Smooth muscle cell of the brain vasculature (primary cell): ENCODE results near the gene FAM90A26.
"Not testable (repeated sequence)": the region's sequence is repeated elsewhere in the genome, so short reads cannot be mapped to it uniquely, and the experiment has no call there.

ENCODE experiments used
- DNase-seq: peaks from one replicate; pipeline ENCODE4 v3.0.0-alpha.2; 2012; ENCODE audit warnings: low read depth, low spot score

The FAM90A26 gene, protein sequence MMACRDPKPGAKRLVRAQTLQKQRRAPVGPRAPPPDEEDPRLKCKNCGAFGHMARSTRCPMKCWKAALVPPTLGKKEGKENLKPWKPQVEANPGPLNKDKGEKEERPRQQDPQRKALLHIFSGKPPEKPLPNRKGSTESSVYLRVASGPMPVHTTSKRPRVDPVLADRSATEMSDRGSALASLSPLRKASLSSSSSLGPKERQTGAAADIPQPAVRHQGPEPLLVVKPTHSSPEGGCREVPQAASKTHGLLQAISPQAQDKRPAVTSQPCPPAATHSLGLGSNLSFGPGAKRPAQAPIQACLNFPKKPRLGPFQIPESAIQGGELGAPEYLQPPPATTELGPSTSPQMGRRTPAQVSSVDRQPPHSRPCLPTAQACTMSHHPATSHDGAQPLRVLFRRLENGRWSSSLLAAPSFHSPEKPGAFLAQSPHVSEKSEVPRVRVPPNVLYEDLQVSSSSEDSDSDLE

DNA sequence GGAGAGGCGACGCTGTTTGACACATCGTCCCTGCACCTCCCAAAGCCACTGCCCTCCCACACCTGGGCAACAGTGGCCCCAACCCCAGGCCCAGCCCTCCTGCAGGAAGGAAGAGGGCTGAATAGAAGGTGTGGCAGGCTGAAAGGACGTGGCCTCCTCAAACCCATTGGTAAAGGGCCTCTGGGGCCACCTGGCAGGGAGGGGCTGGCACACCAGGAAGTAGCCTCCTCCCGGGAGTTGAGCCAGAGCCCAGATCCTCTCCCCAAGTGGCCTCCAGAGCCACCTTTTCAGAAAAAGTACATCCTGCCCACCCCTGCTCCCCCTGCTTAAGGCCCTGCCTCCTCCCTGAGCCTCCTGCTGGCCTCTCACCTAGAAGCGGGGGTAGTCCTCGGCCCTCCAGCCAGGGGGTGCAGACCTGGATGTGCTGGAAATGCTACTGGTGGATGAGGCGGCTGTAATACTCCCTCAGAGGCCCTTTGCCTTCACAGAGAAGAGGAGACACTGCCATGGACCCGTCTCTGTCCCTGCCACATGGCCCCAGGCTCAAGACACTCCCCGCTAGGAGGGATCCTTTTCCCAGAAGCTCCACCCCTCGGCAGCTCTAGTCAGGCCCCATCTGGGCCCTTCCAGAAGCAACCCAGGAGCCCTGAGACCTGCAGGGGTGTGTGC, at the start of gene FAM90A26:
TSS of gene FAM90A26 (plus strand) at position 619 of the 669 bp plus-strand sequence. CDS start 2,764 bp downstream, outside the sequence.
- not testable (repeated sequence) for DNase-seq

DNA sequence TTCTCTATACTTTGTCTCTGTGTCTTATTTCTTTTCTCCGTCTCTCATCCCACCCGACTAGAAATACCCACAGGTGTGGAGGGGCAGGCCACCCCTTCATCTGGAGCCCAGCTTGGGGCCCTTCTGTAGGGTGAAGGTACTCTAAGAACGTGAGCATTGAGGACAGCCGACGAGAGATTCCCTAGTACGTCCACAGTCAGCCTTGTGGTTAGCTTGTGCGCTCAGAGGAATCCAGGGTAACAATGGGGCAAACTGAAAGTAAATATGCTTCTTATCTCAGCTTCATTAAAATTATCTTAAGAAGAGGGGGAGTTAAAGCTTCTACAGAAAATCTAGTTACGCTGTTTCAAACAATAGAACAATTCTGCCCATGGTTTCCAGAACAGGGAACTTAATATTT, 47.5 kb upstream of the FAM90A26 start:
- not testable (repeated sequence) for DNase-seq

DNA sequence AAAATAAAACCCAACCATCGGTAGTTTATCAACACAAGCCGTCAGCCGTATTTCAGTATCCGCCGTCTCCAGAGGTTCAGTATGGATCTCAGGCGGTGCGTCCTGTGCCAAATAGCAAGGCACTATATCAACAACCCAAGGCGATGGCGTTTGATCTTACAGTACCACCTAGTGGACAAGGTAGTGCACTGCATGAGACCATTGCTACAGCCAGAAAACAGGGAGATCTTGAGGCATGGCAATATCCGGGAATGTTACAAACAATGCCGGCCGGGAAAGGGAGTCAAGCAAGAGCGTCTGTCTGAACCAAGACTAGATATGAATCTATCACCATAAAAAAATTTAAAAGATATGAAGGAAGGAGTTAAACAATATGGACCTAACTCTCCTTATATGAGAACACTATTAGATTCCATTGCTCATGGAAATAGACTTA, 46.6 kb upstream of the FAM90A26 start:
- DNase-seq: not testable (repeated sequence)

DNA sequence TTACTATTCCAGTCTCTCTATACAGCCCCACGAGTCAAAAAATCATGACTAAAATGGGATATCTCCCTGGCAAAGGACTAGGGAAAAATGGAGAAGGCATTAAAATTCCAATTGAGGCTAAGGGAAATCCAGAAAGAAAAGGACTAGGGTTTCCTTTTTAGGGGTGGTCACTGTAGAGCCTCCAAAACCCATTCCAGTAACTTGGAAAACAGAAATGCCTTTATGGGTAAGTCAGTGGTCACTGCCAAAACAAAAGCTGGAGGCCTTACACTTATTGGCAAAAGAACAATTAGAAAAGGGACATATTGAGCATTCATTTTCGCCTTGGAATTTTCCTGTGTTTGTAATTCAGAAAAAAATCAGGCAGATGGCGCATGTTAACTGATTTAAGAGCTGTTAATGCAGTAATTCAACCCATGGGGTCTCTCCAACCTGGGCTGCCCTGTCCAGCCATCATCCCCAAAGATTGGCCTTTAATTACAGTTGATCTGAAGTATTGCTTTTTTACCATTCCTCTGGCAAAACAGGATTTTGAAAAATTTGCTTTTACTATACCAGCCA, 44.5 kb upstream of the FAM90A26 start:
- DNase-seq: not testable (repeated sequence)

DNA sequence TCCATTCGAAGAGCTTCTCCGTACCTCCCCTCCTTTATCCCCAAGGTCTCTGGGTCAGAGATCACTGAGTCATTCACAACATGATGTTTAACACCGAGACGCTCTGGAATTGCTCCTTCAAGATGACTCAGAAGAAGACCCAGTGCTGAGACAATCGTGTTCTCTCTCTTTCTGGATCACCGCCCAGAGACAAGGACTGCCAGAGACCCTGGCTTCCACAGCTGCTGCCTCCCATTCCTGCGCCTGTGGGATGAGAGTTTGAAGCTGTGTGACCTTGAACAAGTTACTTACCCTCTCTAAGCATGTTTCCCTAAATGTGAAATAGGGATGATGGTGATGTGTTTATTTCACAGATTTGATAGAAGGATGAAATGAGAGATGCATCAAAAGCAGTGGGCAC, 38.8 kb upstream of the FAM90A26 start:
- DNase-seq: peak; percentile 31

DNA sequence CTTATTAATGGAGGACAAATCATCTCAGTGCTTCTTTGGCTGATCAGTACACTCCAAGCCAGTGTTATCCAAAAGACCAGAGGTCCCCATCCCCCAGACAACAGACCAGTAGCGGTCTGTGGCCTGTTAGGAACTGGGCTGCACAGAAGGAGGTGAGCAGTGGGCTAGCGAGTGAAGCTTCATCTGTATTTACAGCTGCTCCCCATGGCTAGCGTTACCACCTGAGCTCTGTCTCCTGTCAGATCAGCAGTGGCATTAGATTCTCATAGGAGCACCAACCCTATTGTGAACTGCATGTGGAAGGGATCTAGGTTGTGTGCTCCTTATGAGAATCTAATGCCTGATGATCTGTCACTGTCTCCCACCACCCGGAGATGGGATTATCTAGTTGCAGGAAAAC, 37.4 kb upstream of the FAM90A26 start:
- not testable (repeated sequence) for DNase-seq

DNA sequence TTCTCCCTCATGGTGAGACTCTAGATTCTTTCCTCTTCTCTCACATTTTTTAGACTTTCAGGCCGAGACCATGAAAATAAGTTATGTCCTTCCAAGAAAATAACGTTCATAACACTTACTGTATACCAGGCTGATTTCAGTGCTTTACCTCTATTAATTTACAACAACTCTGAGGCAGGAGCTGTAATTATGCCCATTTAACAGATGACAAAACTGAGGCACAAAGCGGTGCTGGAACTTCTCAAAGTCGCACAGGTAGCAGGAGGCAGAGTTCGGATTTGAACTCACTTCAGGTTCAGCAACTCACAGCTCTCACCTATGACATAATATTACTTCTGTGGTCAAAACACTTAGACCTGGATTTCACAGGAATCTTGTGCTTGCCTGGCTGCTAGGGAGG, 36.2 kb upstream of the FAM90A26 start:
- not testable (repeated sequence) for DNase-seq

DNA sequence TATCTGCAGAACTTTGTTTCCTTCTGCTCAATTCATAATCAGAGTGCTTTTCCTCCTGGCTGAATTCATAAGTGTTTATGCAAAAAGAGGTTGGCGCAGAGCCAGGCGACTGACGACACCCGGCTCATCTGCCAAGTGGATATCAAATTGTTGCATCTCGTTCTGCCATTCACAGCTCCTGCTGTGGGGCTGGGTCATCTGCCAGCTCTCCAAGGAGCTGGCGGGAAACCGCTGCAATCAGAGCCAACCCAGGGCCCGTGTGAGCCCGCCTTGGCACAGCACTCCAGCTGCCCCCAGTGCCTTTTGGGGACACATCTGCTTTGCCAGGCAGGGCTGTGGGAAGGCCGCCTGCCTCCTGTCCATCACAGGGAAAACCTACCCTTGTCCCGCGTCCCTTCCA, 35.7 kb upstream of the FAM90A26 start:
- not testable (repeated sequence) for DNase-seq

DNA sequence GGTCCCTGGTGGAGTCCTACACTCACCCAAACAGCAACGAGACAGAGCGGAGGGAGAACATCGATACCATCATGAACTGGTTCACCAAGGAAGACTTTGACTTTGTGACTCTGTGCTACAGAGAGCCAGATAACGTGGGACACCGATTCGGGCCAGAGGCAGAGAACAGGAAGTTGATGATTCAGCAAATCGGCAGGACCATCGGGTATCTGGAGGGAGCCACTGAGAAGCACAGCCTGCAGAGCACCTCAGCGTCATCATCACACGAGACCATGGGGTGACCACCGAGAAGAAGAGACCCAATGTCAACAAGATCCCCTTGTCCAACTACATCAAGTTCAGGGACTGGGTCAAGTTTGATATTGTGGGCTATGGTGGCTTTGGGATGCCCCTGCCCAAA, 29.2 kb upstream of the FAM90A26 start:
- DNase-seq: not testable (repeated sequence)

DNA sequence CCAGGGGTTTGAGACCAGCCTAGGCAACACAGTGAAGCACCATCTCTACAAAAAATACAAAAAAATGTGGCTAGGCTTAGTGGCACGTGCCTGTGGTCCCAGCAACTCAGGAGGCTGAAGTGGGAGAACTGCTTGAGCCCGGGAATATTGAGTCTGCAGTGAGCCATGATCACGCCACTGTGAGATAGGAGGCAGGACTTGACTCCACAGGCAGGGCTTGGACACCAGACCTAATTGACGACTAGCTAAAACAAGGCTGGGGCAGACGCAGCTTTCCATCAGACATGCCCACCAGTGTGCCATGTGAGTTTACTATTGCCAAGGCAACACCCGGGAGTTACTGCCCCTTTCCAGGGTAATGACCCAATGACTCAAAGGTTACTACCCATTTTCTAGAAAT, 27.4 kb upstream of the FAM90A26 start:
- not testable (repeated sequence) for DNase-seq

DNA sequence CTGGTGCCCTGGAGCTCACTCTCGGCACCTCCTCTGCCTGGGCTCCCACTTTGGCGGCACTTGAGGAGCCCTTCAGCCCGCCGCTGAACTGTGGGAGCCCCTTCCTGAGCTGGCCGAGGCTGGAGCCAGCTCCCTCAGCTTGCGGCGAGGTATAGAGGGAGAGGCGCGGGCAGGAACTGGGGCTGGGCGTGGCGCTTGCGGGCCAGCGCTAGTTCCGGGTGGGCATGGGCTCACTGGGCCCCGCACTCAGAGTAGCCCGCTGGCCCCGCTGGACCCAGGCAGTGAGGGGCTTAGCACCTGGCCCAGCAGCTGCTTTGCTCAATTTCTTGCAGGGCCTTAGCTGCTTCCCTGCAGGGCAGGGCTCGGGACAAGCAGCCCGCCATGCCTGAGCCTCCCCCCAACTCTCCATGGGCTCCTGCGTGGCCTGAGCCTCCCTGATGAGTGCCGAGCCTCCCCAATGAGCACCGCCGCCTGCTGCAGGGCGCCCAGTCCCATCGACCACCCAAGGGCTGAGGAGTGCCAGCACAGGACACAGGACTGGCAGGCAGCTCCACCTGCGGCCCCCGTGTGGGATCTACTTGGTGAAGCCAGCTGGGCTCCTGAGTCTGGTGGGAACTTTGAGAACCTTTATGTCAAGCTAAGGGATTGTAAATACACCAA, 26.7 kb upstream of the FAM90A26 start:
- DNase-seq: no peak

DNA sequence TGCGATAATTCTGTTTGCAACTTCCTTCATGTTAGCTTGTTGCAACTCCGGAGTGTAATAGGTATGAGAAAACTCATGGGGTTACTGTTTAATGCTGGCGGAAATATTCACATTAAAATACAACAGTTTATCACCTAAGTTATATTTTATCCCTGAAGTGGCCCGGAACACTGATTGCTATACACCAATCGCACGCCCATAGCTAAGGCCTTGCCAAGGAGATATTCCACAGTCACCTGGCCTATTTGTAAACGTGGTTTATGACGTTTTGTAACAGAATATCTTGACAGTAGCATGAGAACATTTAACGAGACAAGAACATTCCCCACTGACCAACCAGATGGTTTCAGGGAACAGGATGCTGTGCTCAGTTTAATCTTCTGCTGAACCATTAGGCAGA, 23.2 kb upstream of the FAM90A26 start:
- no peak for DNase-seq

DNA sequence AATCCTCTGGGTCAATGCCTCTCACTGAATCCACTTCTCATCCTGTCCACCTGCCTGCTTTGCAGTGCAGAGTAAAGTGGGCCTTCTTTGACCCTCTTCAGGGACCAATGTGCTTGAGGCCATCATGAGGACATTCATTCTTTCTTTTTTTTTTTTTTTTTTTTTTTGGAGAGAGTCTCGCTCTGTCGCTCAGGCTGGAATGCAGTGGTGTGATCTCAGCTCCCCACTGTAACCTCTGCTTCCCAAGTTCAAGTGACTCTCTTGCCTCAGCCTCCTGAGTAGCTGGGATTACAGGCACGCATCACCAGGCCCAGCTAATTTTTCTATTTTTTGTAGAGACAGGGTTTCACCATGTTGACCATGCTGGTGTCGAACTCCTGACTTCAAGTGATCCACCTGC, 22.8 kb upstream of the FAM90A26 start:
- DNase-seq: not testable (repeated sequence)

DNA sequence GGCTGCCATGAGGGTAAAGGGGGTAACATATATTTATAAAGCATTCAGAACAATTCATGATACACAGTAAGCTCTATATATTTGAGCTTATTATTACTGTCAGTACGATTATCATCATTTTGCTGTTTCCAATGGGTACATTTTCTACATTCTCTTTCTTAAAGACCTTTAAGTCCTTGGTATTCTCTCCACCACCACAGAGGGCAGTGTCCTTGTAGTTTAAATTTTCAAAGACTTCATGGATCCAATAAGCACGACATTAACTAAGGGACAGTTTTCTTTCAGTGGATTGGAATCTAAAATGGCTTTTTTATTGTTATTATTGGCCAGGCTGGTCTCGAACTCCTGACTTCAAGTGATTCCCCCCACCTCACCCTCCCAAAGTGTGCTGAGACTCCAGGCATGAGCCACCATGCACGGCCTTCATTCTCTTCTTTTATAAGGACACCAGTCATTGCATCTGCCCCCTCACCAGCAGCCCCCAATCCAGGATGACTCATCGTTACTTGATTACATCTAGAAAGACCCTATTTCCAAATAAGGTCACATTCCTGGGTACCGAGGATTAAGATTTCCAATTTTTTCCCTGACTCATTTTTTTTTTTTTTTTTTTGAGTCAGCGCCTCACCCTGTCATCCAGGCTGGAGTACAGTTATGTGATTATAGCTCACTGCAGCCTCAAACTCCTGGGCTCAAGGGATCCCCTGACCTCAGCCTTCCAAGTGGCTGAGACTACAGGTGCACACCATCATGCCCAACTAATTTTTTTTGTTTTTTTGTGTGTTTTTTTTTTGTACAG, 21.4 kb upstream of the FAM90A26 start:
- DNase-seq: not testable (repeated sequence)

DNA sequence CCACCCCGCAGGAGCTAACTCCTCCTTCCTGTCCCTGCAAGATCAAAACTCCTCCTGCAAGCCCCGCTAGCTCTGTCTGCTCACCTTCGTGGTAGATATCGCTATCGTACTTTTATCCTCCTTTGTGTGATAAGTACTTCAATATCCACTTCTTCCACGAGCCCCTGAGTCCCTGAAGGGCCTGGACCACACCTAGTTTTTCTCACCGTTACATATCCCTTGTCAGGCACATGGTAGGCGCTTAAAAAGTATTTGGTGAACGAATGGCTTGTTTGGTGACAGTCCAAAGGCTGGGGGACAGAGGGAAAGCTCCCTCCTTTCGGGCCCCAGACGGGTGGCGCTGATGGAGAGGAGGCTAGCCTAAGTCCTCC, 18.4 kb upstream of the FAM90A26 start:
- DNase-seq: not testable (repeated sequence)

DNA sequence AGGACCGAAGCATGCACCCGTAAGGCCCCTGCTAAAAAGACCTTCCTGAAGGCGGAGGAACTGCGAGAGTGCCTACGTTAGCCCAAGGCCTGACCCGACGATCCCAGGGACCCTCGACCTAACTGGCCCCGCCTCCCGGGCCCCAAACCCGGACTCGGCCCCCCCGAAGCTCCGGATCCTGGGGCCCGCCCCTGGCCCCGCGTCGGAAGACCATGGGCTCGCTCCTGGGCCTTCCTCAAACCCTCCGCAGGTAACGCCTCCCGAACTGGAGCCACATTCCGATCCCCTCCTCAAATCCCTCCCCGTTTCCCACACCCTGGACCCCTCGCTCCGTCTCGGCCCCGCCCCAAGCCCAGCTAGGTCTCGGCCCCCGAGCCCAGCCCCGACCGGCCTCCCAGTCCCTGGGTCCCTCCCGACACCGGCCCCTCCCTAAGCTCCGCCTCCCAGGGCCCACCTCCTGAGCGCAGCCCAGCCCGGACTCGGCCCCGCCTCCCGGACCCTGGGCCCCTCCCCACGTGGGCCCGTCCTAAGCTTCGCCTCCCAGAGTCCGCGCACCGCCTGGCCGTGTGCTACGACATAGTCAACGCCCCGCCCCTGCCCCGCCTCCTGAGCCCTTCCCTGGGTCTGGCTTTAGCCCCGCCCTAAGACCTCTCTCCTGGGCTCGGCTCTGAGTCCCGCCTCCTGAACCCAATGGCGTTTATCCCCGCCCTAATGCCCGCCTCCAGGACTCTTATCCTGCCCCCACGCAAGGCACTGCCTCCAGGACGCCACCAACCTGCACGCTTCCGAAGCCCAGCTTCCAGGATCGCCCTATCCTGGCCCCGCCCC, 17.8 kb upstream of the FAM90A26 start:
- peak; percentile 73 for DNase-seq

DNA sequence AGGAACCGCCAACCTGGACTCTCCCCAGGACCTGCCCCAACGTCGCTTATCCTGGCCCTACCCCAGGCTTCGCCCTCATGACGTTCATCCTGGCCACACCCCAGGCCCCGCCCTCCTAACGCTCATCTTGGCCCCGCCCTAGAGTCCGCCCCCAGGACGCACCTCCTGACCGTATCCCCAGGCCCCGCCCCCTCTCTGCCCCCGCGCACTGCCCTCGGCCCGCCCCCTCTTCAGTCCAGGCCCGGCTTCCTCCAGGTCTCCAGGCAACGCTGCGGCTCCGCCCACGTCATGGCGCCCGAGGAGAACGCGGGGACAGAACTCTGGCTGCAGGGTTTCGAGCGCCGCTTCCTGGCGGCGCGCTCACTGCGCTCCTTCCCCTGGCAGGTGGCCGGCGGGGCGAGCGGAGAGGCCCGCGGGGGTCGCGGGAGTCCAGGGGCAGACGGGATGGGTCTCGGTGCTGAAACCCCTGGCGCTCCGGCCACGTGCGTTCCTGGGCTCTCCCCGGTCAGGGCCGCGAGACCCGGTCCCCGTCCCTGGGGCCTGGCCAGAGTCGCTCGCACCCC, 17.1 kb upstream of the FAM90A26 start:
- DNase-seq: peak; percentile 92

DNA sequence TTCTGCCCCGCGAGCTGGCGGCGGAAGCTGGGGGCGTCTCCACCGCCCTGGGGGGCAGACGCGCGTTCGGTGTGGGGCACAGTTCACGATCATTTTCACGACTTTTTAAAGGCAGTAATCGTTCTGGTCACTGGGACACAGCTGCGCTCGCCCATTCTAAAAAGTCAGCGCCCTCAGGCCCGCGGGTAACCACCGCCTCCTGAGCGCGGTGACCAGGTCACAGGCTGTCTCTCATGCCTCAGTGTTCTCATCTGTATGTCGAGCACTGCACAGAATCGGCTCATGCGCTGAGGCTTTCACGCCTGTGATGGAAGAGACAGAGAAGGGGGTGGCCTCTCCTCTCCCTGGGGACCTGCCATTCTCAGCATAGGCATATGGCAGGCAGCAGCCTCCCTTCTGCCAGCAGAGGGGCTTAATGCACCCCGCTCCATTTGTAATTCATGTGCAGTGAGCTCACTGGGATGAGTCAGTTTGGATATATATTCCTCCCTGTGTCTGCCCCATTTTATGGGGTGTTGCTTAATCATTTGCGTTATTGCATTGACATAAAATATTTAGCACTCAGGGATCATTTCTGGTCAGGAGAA, 16.5 kb upstream of the FAM90A26 start:
- not testable (repeated sequence) for DNase-seq

DNA sequence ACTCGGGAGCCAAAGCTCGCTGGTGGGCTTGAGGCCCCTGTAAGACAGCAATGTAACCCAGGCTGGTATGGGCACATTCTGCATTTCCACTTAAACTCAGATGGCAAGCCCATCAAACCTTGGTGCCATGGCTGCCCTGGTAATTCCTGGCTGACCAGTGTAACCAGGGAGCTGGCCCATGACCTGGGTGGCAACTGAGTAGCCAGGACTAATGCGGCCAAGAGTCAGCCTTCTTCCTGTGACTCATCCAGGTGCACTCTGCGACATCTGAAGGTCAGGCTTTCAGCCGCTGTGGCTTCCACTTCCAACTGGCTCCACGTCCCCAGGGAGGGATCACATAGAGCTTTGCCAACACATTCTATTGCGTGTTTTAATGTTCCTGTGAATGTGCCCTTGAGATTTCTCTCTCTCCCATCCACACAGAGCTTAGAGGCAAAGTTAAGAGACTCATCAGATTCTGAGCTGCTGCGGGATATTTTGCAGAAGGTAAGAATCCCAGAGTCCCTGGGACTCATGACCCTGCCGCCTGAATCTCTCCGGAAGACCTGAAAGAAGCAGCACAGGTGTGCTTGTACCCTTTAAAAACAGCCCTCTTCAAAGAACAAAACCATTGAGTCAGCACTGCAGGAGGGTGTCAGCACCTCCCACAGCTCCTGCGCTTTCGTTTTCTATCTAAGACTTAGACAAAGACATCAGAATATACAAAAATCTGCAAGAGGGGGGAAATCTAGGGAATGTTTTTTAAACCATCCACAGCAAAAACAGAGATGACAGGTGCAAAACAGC, 14.9 kb upstream of the FAM90A26 start:
- not testable (repeated sequence) for DNase-seq
